HEK293 (cell line): ENCODE data around the gene ASXL1.

Source experiments
- ZNF174 ChIP-seq: fragments of 450-650 bp; formaldehyde crosslinking; IDR thresholded peaks from 2 replicates; pipeline ENCODE4 v1.5.0; 2017; ENCODE audit warnings: missing biosample characterization, mild to moderate bottlenecking, missing genetic modification characterization
- ZNF449 ChIP-seq: fragments of 450-650 bp; formaldehyde crosslinking; IDR thresholded peaks from 2 replicates; pipeline ENCODE4 v1.5.1; 2017; ENCODE audit warnings: missing biosample characterization, mild to moderate bottlenecking, missing genetic modification characterization, moderate library complexity

DNA sequence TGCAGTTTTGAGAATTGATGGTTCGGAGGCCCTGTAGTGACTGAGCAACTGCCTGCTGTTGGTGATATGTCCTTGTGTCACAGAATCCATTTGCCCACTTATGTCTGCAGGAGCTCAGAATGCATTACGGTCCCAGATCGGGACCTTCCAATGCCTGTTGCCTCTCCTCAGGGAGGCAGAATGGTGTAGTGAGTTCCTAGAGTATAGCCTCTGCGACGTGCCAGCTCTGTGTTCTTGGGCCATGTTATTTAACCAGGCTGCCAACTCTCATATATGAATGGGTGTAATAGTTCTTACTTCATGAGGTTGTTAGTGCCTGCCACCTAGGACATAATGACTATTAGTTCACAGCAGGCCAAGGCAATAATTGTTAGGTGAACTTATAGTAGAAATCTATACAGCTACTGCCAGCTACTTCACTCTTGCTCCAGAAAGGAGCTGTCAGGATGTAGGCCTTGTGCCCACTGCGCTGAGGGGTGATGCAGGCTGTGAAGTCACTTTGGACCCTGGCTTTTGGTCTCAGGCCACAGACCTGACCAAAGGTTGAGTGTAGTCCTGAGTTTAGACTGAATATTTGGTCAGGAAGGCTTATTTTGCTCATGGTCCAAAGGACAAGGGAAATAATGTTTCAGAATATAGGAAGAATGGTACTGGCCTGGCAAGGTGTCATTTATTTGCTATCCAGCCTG is 82.1 kb downstream of the ASXL1 start:
- TF ChIP-seq ZNF449 (tag by site-specific recombination) (no peak), ZNF174 (no peak)
